A673 (cell line): ENCODE results near the gene NCBP2L. TPM values are rescaled to one million over a fixed set of nuclear protein-coding genes. Genes with fewer than 3 reads are reported as not detected.
"Not testable (repeated sequence)": the region's sequence is repeated elsewhere in the genome, so short reads cannot be mapped to it uniquely, and the experiment has no call there.

Source experiments
- BruUV-seq: library from RNA; stranded (reverse); fragments of 400-500 nt; replicated peaks from 2 replicates; lab custom pipeline; 2021; lab: Mats Ljungman, UMichigan
- CTCF ChIA-PET: fragments of 300-600 bp; sonication (Branson Sonifier 250); formaldehyde crosslinking; loops from one replicate; lab custom pipeline; 2022; ENCODE audit warnings: antibody characterized with exemption; lab: Charles Lee
- POLR2A ChIA-PET: fragments of 300-600 bp; sonication (Branson Sonifier 250); formaldehyde crosslinking; loops from one replicate; lab custom pipeline; 2022; ENCODE audit warnings: antibody characterized with exemption; ENCODE audit not compliant: low non-redundant PET; lab: Charles Lee
- DNase-seq: peaks from one replicate; pipeline ENCODE4 v3.0.0-alpha.2; 2015; ENCODE audit warnings: low spot score
- H3K27ac ChIP-seq: fragments of 200-600 bp; sonication (generic); 2 replicates; pipeline ENCODE4 v1.5.1; 2016; ENCODE audit warnings: mixed run types, low read depth, mild to moderate bottlenecking, mixed read lengths, antibody characterized with exemption, low read length; ENCODE audit not compliant: poor library complexity, severe bottlenecking
- H3K27me3 ChIP-seq: fragments of 200-600 bp; sonication (generic); replicated peaks from 2 replicates; pipeline ENCODE4 v1.6.1; 2017; ENCODE audit warnings: mixed run types, low read depth, mild to moderate bottlenecking, mixed read lengths, antibody characterized with exemption, low read length; ENCODE audit not compliant: insufficient read depth, poor library complexity
- H3K36me3 ChIP-seq: fragments of 200-600 bp; sonication (generic); 2 replicates; pipeline ENCODE4 v1.6.1; 2016; ENCODE audit warnings: mixed run types, mild to moderate bottlenecking, mixed read lengths, antibody characterized with exemption, low read length; ENCODE audit not compliant: insufficient read depth, poor library complexity, severe bottlenecking
- H3K4me1 ChIP-seq: fragments of 200-600 bp; sonication (generic); 2 replicates; pipeline ENCODE4 v1.6.1; 2017; ENCODE audit warnings: mixed run types, mild to moderate bottlenecking, mixed read lengths, antibody characterized with exemption, low read length; ENCODE audit not compliant: insufficient read depth, poor library complexity, severe bottlenecking
- H3K4me3 ChIP-seq: fragments of 200-600 bp; sonication (generic); 2 replicates; pipeline ENCODE4 v1.5.1; 2016; ENCODE audit warnings: low read depth, mixed run types, mild to moderate bottlenecking, mixed read lengths, low read length; ENCODE audit not compliant: poor library complexity, severe bottlenecking
- H3K9me3 ChIP-seq: fragments of 200-600 bp; sonication (generic); 2 replicates; pipeline ENCODE4 v1.6.1; 2016; ENCODE audit warnings: mixed run types, low read depth, mild to moderate bottlenecking, mixed read lengths, antibody characterized with exemption, low read length; ENCODE audit not compliant: poor library complexity, severe bottlenecking
- CTCF ChIP-seq: fragments of 300-800, 200-600 bp; sonication (generic); conservative IDR thresholded peaks from 2 replicates; pipeline ENCODE4 v1.5.1; 2017; ENCODE audit warnings: low read depth, mild to moderate bottlenecking, antibody characterized with exemption, low read length, moderate library complexity, mixed read lengths
- EZH2 ChIP-seq: fragments of 200-600 bp; sonication (generic); IDR thresholded peaks from 2 replicates; pipeline ENCODE4 v1.6.1; 2017; ENCODE audit warnings: borderline replicate concordance, low read depth, mild to moderate bottlenecking, mixed read lengths, antibody characterized with exemption, low read length; ENCODE audit not compliant: poor library complexity, severe bottlenecking
- intact Hi-C: fragments of 100-400 bp; cut with micrococcal nuclease; formaldehyde crosslinking; loops from one replicate; pipeline ENCODE4 v1.10.0; 2022; ENCODE audit not compliant: unreplicated experiment
- total RNA-seq: library from RNA; stranded (reverse); gene quantifications from 2 replicates; pipeline ENCODE4 v1.2.3, GENCODE V29; 2021

Gene NCBP2L
- total RNA-seq, 1 experiment from 2014 or later, result not detected

DNA sequence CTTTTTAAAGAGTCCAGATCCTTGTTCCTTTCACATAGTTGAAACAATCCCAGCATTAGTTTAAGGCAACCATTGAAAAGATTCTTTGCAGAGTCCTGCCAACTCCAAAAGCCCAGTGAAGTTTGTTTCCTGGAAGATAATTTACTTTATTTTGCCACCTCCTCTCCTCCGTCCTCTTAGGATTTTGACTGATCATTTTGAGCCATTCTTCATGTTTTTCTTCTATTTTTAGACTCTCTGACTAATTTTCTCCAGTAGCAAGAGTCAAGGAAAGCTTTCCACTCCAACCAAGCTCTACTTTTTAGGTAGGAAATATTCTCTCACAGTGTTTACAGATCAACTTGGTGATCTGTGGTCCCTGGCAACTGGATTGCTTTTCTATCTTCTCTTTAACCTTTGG is 10.3 kb downstream of the NCBP2L start:
- CTCF ChIA-PET, result no interaction called here
- intact Hi-C loops, result no loop called here

DNA sequence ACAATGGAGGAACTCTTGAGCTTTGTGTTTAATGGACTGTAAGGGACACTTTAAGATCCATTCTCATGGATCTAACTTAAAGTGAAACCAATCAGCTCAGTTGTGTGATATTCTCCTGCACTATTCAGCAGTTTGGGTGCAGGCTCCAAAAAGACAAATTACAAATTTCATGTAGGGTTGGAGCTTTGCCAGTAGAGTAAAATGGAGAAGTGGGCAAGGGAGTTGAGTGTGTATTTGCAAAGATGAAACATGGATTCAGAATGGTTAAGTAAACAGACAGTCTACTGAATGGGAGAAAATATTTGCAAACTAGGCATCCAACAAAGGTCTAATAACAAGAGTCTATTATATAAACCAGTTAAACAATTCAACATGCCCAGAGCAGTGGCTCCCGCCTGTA is 26.9 kb downstream of the NCBP2L start:
- CTCF ChIA-PET, result no interaction called here
- intact Hi-C loops, result no loop called here
- Histone ChIP-seq H3K4me3 (no peak overlapping the region), H3K36me3 (no peaks in the 10 kb centered on the region), H3K27ac (no peak overlapping the region), H3K4me1 (no peaks in the 10 kb centered on the region), H3K9me3 (peaks cover 4% of the 10 kb centered on the region), H3K27me3 (no peaks in the 10 kb centered on the region)
- no peak for DNase-seq
- BruUV-seq, result no TSS peak
- POLR2A ChIA-PET, result no interaction called here
- TF ChIP-seq EZH2, result no peak
- TF ChIP-seq CTCF, result no peak

More for the DNA sequence above, 10.3 kb downstream of the NCBP2L start:
- peaks cover 4% of the 10 kb centered on the region for H3K27me3 ChIP-seq
- H3K27ac ChIP-seq, result no peak overlapping the region
- no peak for TF ChIP-seq CTCF
- DNase-seq, result no peak
- no TSS peak for BruUV-seq
- H3K36me3 ChIP-seq, result no peaks in the 10 kb centered on the region
- POLR2A ChIA-PET, result no interaction called here
- no peaks in the 10 kb centered on the region for H3K9me3 ChIP-seq
- no peak overlapping the region for H3K4me3 ChIP-seq
- no peaks in the 10 kb centered on the region for H3K4me1 ChIP-seq

DNA sequence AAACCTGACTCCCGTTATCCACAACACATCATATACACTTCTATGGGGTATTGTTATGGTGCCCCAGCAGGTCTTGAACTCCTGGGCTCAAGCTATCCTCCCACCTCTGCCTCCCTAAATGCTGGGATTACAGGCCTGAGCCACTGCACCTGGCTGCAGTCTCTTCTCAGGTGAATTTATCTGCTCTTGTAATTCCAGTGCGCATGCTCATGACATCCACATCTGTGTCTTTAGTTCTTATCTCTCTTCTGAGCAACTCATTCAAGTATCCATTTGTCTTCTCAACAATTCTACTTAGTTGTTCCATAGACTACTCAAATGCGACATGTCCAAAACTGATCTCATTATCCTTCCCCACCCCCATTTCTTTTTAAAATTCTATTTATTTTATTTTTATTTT is 27.6 kb downstream of the NCBP2L start:
- intact Hi-C loops, result no loop called here
- DNase-seq, result no peak
- ChIA-PET POLR2A (no interaction called here), CTCF (no interaction called here)
- Histone ChIP-seq H3K9me3 (peaks cover 4% of the 10 kb centered on the region), H3K27me3 (no peaks in the 10 kb centered on the region), H3K27ac (no peak overlapping the region), H3K36me3 (no peaks in the 10 kb centered on the region), H3K4me1 (no peaks in the 10 kb centered on the region), H3K4me3 (no peak overlapping the region)
- TF ChIP-seq EZH2 (no peak), CTCF (no peak)
- BruUV-seq, result no TSS peak

GRCh38 chrX:107810053-107810452 is 32.5 kb downstream of the NCBP2L start:
- not testable (repeated sequence) for H3K9me3 ChIP-seq

More at GRCh38 chrX:107810053-107810452, 32.5 kb downstream of the NCBP2L start:
- POLR2A ChIA-PET, H3K4me1 ChIP-seq, H3K27me3 ChIP-seq, DNase-seq, intact Hi-C loops, H3K27ac ChIP-seq, BruUV-seq, CTCF ChIA-PET, H3K36me3 ChIP-seq, H3K4me3 ChIP-seq: not testable (repeated sequence)
